Activated CD4-positive, CD25-positive, alpha-beta regulatory T cell treated with anti-CD3 and anti-CD28 coated beads, Interleukin-2, amount 50 U/mL, for 24 hours (primary cell): ENCODE results near the gene SCN1B.
"Not testable (repeated sequence)": the region's sequence is repeated elsewhere in the genome, so short reads cannot be mapped to it uniquely, and the experiment has no call there.

ENCODE experiments used
- ATAC-seq, 2 donors: fragments of 150-1000 bp; cut with Tn5 transposase; one replicate each; pipeline ENCODE4 v1.10.0; 2021; ENCODE audit warnings: mild to moderate bottlenecking in 1 of 2, moderate library complexity in 1 of 2

The SCN1B gene

DNA sequence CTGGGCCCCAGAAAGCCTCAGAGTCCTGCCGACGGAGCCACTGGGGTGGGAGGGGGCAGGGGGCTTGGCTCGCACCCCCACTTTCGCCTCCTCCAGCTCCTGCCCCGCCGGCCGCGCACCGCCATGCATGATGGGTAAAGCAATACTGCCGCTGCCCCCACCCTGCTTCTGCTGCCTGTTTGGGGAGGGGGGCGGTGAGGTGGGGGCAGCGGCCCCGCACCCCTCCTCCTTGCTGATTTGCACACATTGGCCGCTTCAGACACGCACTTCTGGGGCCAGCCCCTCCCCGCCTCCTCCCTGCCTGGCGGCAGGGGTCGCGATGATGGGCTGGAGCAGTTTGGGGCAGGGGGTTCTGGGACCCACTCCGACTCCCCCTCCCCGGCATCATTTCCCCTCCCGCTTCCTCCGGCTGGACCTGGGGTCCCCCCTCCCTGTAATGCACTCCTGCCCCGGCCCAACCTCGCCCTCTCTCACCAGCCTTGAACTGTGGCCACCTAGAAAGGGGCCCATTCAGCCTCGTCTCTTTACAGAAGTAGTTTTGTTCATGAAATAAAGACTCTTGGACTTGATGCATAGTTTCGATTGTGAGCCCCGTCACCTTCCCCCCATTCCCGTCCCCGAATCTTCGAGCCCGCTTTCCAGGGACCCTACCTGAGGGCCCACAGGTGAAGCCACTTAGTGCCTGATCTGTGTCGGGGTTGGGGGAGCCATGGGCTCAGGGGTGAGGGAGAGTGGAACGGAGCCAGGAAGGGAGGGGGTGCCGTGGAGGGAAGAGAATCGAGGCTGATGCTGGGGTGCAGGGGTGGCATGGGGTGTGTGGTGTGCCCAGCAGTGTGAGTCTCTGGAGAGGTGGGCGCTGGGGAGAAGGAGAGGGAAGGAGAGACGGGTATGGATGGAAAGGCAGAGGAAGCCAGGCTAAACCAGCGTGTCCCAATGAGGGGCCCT lies 9.9 kb downstream of the SCN1B start:
- ATAC-seq: peak in 1 of 2 donors; percentile 25

DNA sequence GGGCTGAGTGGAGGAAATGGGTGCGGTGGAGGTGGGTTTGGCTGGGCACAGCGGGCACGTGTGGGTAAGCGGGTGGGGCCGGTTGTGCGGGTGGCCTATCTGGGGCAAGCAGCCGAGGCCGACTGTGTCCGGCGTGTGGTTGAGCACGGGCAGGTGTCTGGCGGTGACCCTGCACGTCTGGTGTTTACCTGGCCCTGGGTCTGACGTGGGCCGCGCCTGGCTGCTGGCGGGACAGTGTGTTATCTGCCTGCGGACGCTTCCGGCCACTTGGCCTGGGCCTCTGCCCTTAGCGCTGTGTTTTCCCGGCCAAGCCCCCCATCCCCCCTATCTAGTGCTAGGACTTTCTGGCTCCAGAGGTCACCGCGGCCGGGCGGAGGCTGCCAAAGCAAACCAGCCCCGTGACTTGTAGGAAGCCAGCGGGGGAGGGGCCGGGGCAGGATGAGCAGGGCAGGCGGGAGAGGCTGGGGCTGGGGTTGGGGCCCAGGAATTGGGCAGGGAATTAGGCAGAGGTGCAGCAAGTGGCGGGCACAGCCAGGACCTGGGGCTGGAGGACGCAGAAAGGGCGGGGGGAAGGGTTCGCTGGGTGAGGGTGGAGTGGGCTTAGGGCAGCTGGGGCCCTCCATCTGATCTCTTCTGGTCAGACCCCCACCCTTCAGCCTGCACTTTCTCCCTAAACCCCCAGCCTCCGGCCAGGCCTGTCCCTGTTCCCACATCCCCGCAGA lies 10.7 kb downstream of the SCN1B start:
- ATAC-seq: peak; percentile 36 to 49

- no peak for ATAC-seq
Observed at GRCh38 chr19:35041548-35042055, 11.3 kb downstream of the SCN1B start, which contains the start of gene HPN. TSS of gene HPN (plus strand) at chr19:35041721. CDS start at chr19:35042507, 786 bp downstream.

DNA sequence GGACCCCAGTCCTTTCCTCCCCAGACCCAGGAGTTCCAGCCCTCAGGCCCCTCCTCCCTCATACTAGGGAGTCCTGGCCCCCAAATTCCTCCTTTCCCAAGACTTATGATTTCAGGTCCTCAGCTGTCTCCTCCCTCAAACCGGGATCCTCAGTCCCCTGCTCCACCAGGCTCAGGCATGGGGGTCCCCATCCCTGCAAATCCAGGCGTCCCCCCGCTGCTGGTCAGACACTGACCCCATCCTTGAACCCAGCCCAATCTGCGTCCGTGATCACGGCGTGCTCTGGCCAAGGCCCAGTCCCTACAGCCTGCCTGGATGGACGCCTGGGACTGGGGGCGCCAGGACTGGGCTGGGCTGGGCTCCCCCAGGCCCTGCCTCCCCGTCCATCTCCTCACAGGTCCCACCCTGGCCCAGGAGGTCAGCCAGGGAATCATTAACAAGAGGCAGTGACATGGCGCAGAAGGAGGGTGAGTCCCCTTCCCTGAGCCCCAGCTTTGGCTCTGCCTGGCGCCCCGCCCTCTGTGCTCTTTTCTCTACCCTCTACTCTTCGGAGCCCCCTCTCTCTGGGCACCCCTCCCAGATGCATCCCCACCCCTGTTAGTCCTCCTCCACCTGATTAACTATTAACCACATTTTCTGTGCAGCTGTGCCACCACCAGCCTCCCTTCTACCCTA lies 11.9 kb downstream of the SCN1B start:
- ATAC-seq: no peak

GRCh38 chr19:35042954-35043604 lies 12.8 kb downstream of the SCN1B start:
- no peak for ATAC-seq

DNA sequence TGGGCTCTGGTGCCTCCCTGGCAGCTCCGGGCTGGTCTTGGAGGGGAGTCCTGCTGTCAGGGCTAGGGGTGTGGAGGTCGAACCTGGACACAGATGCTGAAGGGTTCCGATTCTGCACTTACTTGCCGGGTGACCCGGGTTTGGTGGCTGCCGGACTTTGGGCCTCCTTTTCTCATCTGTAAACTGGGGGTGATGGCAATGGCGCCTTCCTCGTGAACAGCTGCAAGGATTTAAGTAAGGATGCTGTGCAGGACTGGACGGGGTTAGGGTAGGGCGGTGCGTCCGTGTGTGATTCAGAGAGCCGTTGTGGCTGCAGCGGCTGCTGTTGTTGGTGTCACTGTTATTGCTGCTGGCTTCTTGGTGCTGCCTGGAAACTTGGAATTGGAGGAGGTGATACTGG lies 13.6 kb downstream of the SCN1B start:
- no peak for ATAC-seq

DNA sequence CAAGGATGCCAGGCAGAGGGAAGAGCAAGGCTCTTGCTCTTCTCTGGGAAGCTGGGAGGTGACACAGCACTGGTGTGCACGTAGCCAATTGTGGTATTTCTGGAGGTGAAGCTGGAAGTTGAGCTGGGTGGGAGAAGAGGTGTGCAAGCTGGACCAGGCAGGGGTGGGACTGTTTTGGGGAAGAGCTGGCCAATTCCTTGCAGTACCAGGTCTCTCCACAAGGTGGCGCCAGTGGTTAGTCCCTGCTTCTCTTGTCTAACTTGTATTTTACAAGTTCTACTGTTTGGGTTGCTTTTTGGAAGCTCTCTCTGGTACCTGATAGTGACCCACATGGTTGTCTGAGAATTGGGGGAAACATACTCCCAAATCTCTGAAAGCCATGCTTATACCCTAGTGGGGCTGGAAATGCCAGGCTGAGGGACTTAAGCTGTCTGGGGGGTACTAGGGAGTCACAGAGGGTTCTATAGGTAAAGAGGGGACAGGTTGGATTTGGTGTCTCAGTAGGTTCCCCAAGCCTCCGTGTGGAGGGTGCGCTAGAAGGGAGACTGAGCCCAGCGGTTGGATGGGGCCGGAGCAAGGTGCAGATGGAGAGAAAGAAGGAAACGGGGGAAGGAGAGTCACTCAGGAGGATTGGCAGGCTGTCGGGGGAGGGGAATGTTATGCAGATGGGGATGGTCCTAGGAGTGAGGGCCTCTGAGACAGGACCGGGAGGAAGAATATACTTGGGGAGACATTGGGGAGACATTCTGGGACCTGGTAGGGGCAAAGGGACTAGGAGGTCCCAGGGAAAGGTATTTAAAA lies 14.2 kb downstream of the SCN1B start:
- ATAC-seq: no peak

- peak; percentile 77 to 79 for ATAC-seq
Observed at GRCh38 chr19:35045667-35046300, 15.5 kb downstream of the SCN1B start.

GRCh38 chr19:35046461-35046860 lies 16.2 kb downstream of the SCN1B start:
- ATAC-seq: no peak

- no peak for ATAC-seq
Observed at GRCh38 chr19:35048911-35049411, 18.7 kb downstream of the SCN1B start.

GRCh38 chr19:35049456-35049855 lies 19.2 kb downstream of the SCN1B start:
- ATAC-seq: no peak

GRCh38 chr19:35050662-35051061 lies 20.4 kb downstream of the SCN1B start:
- not testable (repeated sequence) for ATAC-seq

DNA sequence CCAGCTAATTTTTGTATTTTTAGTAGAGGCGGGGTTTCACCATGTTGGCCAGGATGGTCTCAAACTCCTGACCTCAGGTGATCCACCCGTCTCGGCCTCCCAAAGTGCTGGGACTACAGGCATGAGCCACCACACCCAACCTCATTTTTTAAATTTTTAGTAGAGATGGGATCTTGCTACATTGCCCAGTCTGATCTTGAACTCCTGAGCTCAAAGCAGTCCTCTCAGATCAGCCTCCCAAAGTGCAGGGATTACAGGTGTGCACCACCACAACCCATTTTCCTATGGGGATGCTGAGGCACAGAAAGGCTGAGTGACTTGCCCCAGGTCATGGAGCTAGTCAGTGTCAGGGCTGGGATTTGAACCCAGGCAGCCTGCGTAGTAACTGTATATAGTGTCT lies 21.0 kb downstream of the SCN1B start:
- ATAC-seq: not testable (repeated sequence)

GRCh38 chr19:35051796-35052195 lies 21.5 kb downstream of the SCN1B start:
- no peak for ATAC-seq

- ATAC-seq: no peak
Observed at GRCh38 chr19:35052599-35053190, 22.4 kb downstream of the SCN1B start.

DNA sequence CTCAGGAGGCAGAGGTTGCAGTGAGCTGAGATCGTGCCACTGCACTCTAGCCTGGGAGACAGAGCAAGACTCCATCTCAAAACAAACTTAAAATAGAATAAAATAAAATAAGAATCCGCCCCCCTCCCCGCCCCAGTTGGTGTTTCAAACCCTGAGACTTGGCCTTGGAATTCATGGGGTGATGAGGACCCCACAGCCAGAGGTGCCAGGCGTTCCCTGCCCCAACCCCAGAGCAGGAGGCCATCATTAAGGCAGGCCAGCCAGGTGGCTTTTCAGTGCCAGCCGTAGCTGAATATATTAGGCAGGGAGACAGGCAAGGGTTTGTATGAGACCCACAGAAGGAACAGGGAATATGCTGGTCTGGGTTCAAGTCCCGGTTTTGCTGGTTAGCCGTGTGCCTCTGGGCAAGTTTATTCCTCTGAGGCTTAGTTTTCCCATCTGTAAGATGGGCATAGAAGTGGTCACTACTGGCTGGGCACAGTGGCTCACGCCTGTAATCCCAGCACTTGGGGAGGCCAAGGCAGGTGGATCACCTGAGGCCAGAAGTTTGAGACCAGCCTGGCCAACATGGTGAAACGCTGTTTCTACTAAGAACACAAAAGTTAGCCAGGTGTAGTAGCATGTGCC lies 23.5 kb downstream of the SCN1B start:
- ATAC-seq: no peak

DNA sequence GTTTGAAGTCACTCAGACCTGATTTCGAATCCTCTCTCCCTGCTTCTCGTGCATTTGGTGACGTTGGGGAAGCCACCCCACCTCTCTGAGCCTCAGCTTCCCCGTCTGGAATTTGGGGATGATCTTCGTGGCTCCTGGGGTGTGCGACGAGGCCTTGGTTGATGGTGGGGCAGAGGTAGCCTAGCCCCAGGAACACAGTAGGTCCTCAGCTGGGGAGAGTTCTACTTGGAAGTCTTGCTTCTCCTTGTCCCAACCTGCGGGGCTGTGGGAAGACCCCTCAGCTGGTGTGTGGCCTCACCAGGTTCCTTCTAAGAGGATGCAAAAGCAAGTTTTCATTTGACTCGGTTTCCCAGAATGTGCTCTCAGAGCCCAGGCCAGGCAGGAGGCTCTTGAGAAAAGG lies 24.4 kb downstream of the SCN1B start:
- no peak for ATAC-seq

DNA sequence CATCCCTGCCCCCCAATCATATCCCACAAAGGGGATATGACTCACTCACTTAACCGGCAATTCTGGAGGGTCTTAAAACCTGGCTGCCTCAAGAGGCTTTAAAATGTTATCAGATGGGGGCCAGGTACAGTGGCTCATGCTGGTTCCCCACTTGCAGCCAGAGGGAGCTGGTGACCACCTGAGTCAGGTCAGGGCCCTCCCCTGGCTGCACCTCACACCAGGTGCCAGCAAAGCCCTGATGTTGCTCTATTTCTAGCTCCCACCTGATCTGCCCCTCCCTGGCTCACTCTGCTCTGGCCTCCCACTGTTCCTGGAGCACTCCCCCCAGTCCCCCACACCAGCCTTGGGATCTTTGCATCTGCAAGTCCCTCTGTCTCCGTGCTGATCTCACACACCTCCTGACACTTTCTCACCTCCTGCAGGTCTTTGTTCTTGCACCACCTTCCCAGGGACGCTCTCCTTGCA lies 25.5 kb downstream of the SCN1B start:
- no peak for ATAC-seq

DNA sequence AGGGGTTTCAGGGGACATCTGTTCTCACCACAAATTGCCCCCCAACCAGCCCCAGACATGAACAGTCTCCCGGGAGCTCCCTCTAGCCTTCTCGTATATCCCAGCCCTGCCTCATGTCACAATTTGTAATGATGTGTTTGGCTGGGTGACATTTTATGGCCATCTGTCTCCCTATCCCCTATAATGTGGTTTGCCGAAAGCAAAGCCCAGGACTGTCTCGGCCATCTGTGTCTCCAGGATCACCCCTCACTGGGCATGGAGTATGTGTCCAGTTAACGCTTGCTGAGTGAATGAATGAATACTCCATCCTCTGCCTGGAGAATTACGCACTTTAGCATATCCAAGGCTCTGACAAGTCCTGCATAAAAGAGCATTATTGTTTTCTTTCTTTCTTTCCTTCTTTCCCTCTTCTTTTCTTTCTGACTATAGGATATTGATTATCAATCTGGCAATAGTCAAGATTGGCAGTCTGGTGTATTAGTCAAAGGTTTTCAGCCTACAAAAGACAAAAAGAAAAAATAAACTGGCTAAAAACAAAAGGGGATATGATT lies 26.3 kb downstream of the SCN1B start:
- no peak for ATAC-seq
